Measurements from ENCODE around the gene CLIC3.

The CLIC3 gene

GRCh38 chr9:136968333-136969127, 27.8 kb downstream of the CLIC3 start:
- Histone ChIP-seq H3K27ac (ENCODE audit: low read depth, low read length) (no peak overlapping the region), H3K4me1 (ENCODE audit: control insufficient read depth, insufficient read depth, low read length) (no peaks in the 10 kb centered on the region), H3K9ac (ENCODE audit: low read length) (no peak overlapping the region), H3K4me3 (ENCODE audit: low read length) (no peak overlapping the region), H3K27me3 (ENCODE audit: control insufficient read depth, insufficient read depth, low read length) (no peaks in the 10 kb centered on the region), H3K36me3 (ENCODE audit: control insufficient read depth, insufficient read depth, low read length) (no peaks in the 10 kb centered on the region)

GRCh38 chr9:136965771-136966484, 30.4 kb downstream of the CLIC3 start:
- no peak overlapping the region for H3K9ac ChIP-seq (ENCODE audit: low read length)
- H3K27me3 ChIP-seq (ENCODE audit: control insufficient read depth, insufficient read depth, low read length), result no peaks in the 10 kb centered on the region
- H3K4me3 ChIP-seq (ENCODE audit: low read length), result peak overlapping the region; percentile 24

GRCh38 chr9:136964833-136965422, 31.4 kb downstream of the CLIC3 start:
- no peak overlapping the region for H3K4me3 ChIP-seq (ENCODE audit: low read length)
- H3K27me3 ChIP-seq (ENCODE audit: control insufficient read depth, insufficient read depth, low read length), result no peaks in the 10 kb centered on the region
- H3K4me1 ChIP-seq (ENCODE audit: control insufficient read depth, insufficient read depth, low read length), result no peaks in the 10 kb centered on the region
- H3K9ac ChIP-seq (ENCODE audit: low read length), result no peak overlapping the region
- H3K27ac ChIP-seq (ENCODE audit: low read depth, low read length), result no peak overlapping the region
- no peaks in the 10 kb centered on the region for H3K36me3 ChIP-seq (ENCODE audit: control insufficient read depth, insufficient read depth, low read length)

More at GRCh38 chr9:136965771-136966484, 30.4 kb downstream of the CLIC3 start:
- Histone ChIP-seq H3K4me1 (ENCODE audit: control insufficient read depth, insufficient read depth, low read length) (no peaks in the 10 kb centered on the region), H3K36me3 (ENCODE audit: control insufficient read depth, insufficient read depth, low read length) (no peaks in the 10 kb centered on the region), H3K27ac (ENCODE audit: low read depth, low read length) (no peak overlapping the region)

GRCh38 chr9:136964171-136964689, 32.1 kb downstream of the CLIC3 start:
- H3K27me3 ChIP-seq (ENCODE audit: control insufficient read depth, insufficient read depth, low read length), result no peaks in the 10 kb centered on the region
- no peaks in the 10 kb centered on the region for H3K36me3 ChIP-seq (ENCODE audit: control insufficient read depth, insufficient read depth, low read length)
- H3K27ac ChIP-seq (ENCODE audit: low read depth, low read length), result no peak overlapping the region
- no peak overlapping the region for H3K9ac ChIP-seq (ENCODE audit: low read length)
- H3K4me3 ChIP-seq (ENCODE audit: low read length), result no peak overlapping the region
- no peaks in the 10 kb centered on the region for H3K4me1 ChIP-seq (ENCODE audit: control insufficient read depth, insufficient read depth, low read length)

GRCh38 chr9:136963751-136964150, 32.6 kb downstream of the CLIC3 start:
- H3K9ac ChIP-seq (ENCODE audit: low read length), result no peak overlapping the region
- no peaks in the 10 kb centered on the region for H3K4me1 ChIP-seq (ENCODE audit: control insufficient read depth, insufficient read depth, low read length)
- no peak overlapping the region for H3K27ac ChIP-seq (ENCODE audit: low read depth, low read length)
- no peaks in the 10 kb centered on the region for H3K27me3 ChIP-seq (ENCODE audit: control insufficient read depth, insufficient read depth, low read length)
- no peak overlapping the region for H3K4me3 ChIP-seq (ENCODE audit: low read length)
- no peaks in the 10 kb centered on the region for H3K36me3 ChIP-seq (ENCODE audit: control insufficient read depth, insufficient read depth, low read length)

- H3K27ac ChIP-seq (ENCODE audit: low read depth, low read length), result no peak overlapping the region
- no peak overlapping the region for H3K4me3 ChIP-seq (ENCODE audit: low read length)
Observed at GRCh38 chr9:136963341-136963740, 33.0 kb downstream of the CLIC3 start.

GRCh38 chr9:136962701-136963248, 33.6 kb downstream of the CLIC3 start:
- no peak overlapping the region for H3K27ac ChIP-seq (ENCODE audit: low read depth, low read length)
- H3K4me3 ChIP-seq (ENCODE audit: low read length), result no peak overlapping the region
- H3K4me1 ChIP-seq (ENCODE audit: control insufficient read depth, insufficient read depth, low read length), result no peaks in the 10 kb centered on the region

More at GRCh38 chr9:136963341-136963740, 33.0 kb downstream of the CLIC3 start:
- no peaks in the 10 kb centered on the region for H3K36me3 ChIP-seq (ENCODE audit: control insufficient read depth, insufficient read depth, low read length)
- H3K9ac ChIP-seq (ENCODE audit: low read length), result no peak overlapping the region
- no peaks in the 10 kb centered on the region for H3K27me3 ChIP-seq (ENCODE audit: control insufficient read depth, insufficient read depth, low read length)
- no peaks in the 10 kb centered on the region for H3K4me1 ChIP-seq (ENCODE audit: control insufficient read depth, insufficient read depth, low read length)

GRCh38 chr9:136962163-136962562, 34.2 kb downstream of the CLIC3 start:
- no peak overlapping the region for H3K27ac ChIP-seq (ENCODE audit: low read depth, low read length)
- H3K36me3 ChIP-seq (ENCODE audit: control insufficient read depth, insufficient read depth, low read length), result no peaks in the 10 kb centered on the region

More at GRCh38 chr9:136962701-136963248, 33.6 kb downstream of the CLIC3 start:
- no peak overlapping the region for H3K9ac ChIP-seq (ENCODE audit: low read length)
- H3K36me3 ChIP-seq (ENCODE audit: control insufficient read depth, insufficient read depth, low read length), result no peaks in the 10 kb centered on the region
- no peaks in the 10 kb centered on the region for H3K27me3 ChIP-seq (ENCODE audit: control insufficient read depth, insufficient read depth, low read length)

GRCh38 chr9:136961279-136962065, 34.9 kb downstream of the CLIC3 start:
- Histone ChIP-seq H3K4me3 (ENCODE audit: low read length) (no peak overlapping the region), H3K36me3 (ENCODE audit: control insufficient read depth, insufficient read depth, low read length) (no peaks in the 10 kb centered on the region), H3K4me1 (ENCODE audit: control insufficient read depth, insufficient read depth, low read length) (no peaks in the 10 kb centered on the region), H3K27ac (ENCODE audit: low read depth, low read length) (no peak overlapping the region), H3K9ac (ENCODE audit: low read length) (no peak overlapping the region), H3K27me3 (ENCODE audit: control insufficient read depth, insufficient read depth, low read length) (no peaks in the 10 kb centered on the region)

More at GRCh38 chr9:136962163-136962562, 34.2 kb downstream of the CLIC3 start:
- Histone ChIP-seq H3K9ac (ENCODE audit: low read length) (no peak overlapping the region), H3K4me3 (ENCODE audit: low read length) (no peak overlapping the region), H3K27me3 (ENCODE audit: control insufficient read depth, insufficient read depth, low read length) (no peaks in the 10 kb centered on the region), H3K4me1 (ENCODE audit: control insufficient read depth, insufficient read depth, low read length) (no peaks in the 10 kb centered on the region)

- Histone ChIP-seq H3K27me3 (ENCODE audit: control insufficient read depth, insufficient read depth, low read length) (no peaks in the 10 kb centered on the region), H3K27ac (ENCODE audit: low read depth, low read length) (no peak overlapping the region), H3K4me3 (ENCODE audit: low read length) (no peak overlapping the region), H3K9ac (ENCODE audit: low read length) (no peak overlapping the region), H3K4me1 (ENCODE audit: control insufficient read depth, insufficient read depth, low read length) (no peaks in the 10 kb centered on the region), H3K36me3 (ENCODE audit: control insufficient read depth, insufficient read depth, low read length) (no peaks in the 10 kb centered on the region)
Observed at GRCh38 chr9:136960938-136961275, 35.5 kb downstream of the CLIC3 start.

- H3K4me3 ChIP-seq (ENCODE audit: low read length), result no peak overlapping the region
- no peaks in the 10 kb centered on the region for H3K4me1 ChIP-seq (ENCODE audit: control insufficient read depth, insufficient read depth, low read length)
- H3K27me3 ChIP-seq (ENCODE audit: control insufficient read depth, insufficient read depth, low read length), result no peaks in the 10 kb centered on the region
- no peaks in the 10 kb centered on the region for H3K36me3 ChIP-seq (ENCODE audit: control insufficient read depth, insufficient read depth, low read length)
- no peak overlapping the region for H3K27ac ChIP-seq (ENCODE audit: low read depth, low read length)
- no peak overlapping the region for H3K9ac ChIP-seq (ENCODE audit: low read length)
Observed at GRCh38 chr9:136960212-136960937, 36.0 kb downstream of the CLIC3 start.
